Colonic mucosa (tissue), 4 donors: Measurements from ENCODE around the gene TWIST2. TPM values are rescaled to one million over a fixed set of nuclear protein-coding genes. Genes with fewer than 3 reads are reported as not detected.

Experiments
- DNase-seq: peaks from one replicate; pipeline ENCODE4 v3.0.0-alpha.2; 2020
- H3K27ac ChIP-seq: fragments of 200-600 bp; one replicate; pipeline ENCODE4 v1.8.0; 2021
- H3K27me3 ChIP-seq: fragments of 200-600 bp; one replicate; pipeline ENCODE4 v1.8.0; 2021
- H3K36me3 ChIP-seq: fragments of 200-600 bp; one replicate; pipeline ENCODE4 v1.8.0; 2021
- H3K4me1 ChIP-seq: fragments of 200-600 bp; one replicate; pipeline ENCODE4 v1.8.0; 2021; ENCODE audit warnings: mild to moderate bottlenecking
- H3K4me3 ChIP-seq: fragments of 200-600 bp; one replicate; pipeline ENCODE4 v1.8.0; 2021
- H3K9ac ChIP-seq, 2 donors: one replicate each; pipeline ENCODE4 v1.7.0; 2013; ENCODE audit warnings: control low read depth in 2 of 2, low read depth in 2 of 2, low read length in 2 of 2
- H3K9me3 ChIP-seq: fragments of 200-600 bp; one replicate; pipeline ENCODE4 v1.8.0; 2021
- CTCF ChIP-seq: fragments of 200-600 bp; IDR thresholded peaks from one replicate; pipeline ENCODE4 v1.8.0; 2022; ENCODE audit warnings: antibody characterized with exemption, mild to moderate bottlenecking
- intact Hi-C: fragments of 100-400 bp; cut with DNase I; formaldehyde crosslinking; loops from one replicate; pipeline ENCODE4 v1.14.1; 2022
- total RNA-seq, 2 donors: library from RNA; stranded (reverse); fragmentation: NEBNext Ultra II Directional in 1 of 2; extraction: Animal tissue kit (Norgen Biotek cat#: 25700) in 1 of 2; gene quantifications; one replicate each; pipeline ENCODE4 v1.2.1, GENCODE V29; 2021
- donor health status: healthy.
- donor health status: DM: no; HTN: no; CAD: no.
- donor health status: DM: no; HTN: no; CAD: no.

TWIST2 gene
- total RNA-seq, 2 donors from 2014 or later = 0.82 to 2.7 TPM

- Histone ChIP-seq H3K27ac (no peak overlapping the region), H3K4me3 (no peak overlapping the region), H3K9me3 (no peaks in the 10 kb centered on the region), H3K36me3 (no peaks in the 10 kb centered on the region), H3K4me1 (no peaks in the 10 kb centered on the region), H3K27me3 (no peaks in the 10 kb centered on the region), H3K9ac (no peak overlapping the region)
- intact Hi-C loops = no loop called here
- no peak for TF ChIP-seq CTCF
- no peak for DNase-seq
Measured at GRCh38 chr2:238904716-238905115, 56.8 kb downstream of the TWIST2 start.

GRCh38 chr2:238905224-238905623 is 57.3 kb downstream of the TWIST2 start:
- no peaks in the 10 kb centered on the region for H3K4me1 ChIP-seq
- no peak for DNase-seq
- intact Hi-C loops = no loop called here
- no peaks in the 10 kb centered on the region for H3K9me3 ChIP-seq
- H3K27ac ChIP-seq = no peak overlapping the region
- no peaks in the 10 kb centered on the region for H3K36me3 ChIP-seq
- no peak overlapping the region for H3K4me3 ChIP-seq
- no peak for TF ChIP-seq CTCF
- no peak overlapping the region for H3K9ac ChIP-seq
- no peaks in the 10 kb centered on the region for H3K27me3 ChIP-seq

GRCh38 chr2:238905644-238906043 is 57.8 kb downstream of the TWIST2 start:
- no peak overlapping the region for H3K9ac ChIP-seq
- H3K27me3 ChIP-seq = no peaks in the 10 kb centered on the region
- no peak for DNase-seq
- no peaks in the 10 kb centered on the region for H3K4me1 ChIP-seq
- TF ChIP-seq CTCF = no peak
- intact Hi-C loops = no loop called here
- H3K36me3 ChIP-seq = no peaks in the 10 kb centered on the region
- H3K4me3 ChIP-seq = no peak overlapping the region
- H3K9me3 ChIP-seq = no peaks in the 10 kb centered on the region
- H3K27ac ChIP-seq = no peak overlapping the region

- Histone ChIP-seq H3K36me3 (no peaks in the 10 kb centered on the region), H3K4me1 (no peaks in the 10 kb centered on the region), H3K27ac (no peak overlapping the region), H3K4me3 (no peak overlapping the region), H3K9me3 (no peaks in the 10 kb centered on the region), H3K9ac (no peak overlapping the region), H3K27me3 (no peaks in the 10 kb centered on the region)
- intact Hi-C loops = no loop called here
- TF ChIP-seq CTCF = no peak
- DNase-seq = no peak
Measured at GRCh38 chr2:238906254-238906935, 58.5 kb downstream of the TWIST2 start.

- no peak for DNase-seq
Measured at GRCh38 chr2:238906936-238907716, 59.2 kb downstream of the TWIST2 start.

More at GRCh38 chr2:238906936-238907716, 59.2 kb downstream of the TWIST2 start:
- TF ChIP-seq CTCF = no peak
- Histone ChIP-seq H3K4me3 (no peak overlapping the region), H3K36me3 (no peaks in the 10 kb centered on the region), H3K9ac (no peak overlapping the region), H3K4me1 (no peaks in the 10 kb centered on the region), H3K27me3 (no peaks in the 10 kb centered on the region), H3K27ac (no peak overlapping the region), H3K9me3 (no peaks in the 10 kb centered on the region)
- intact Hi-C loops = no loop called here
